Effector memory CD8-positive, alpha-beta T cell (primary cell): ENCODE results near the gene ACOX2.

Experiments used
- ATAC-seq: fragments of 150-1000 bp; cut with Tn5 transposase; replicated peaks from 2 replicates; pipeline ENCODE4 v1.10.0; 2021; ENCODE audit warnings: mild to moderate bottlenecking, moderate library complexity
- DNase-seq, 3 experiments: peaks; one replicate each; pipeline ENCODE4 v3.0.0; 2021
- H3K27ac Mint-ChIP-seq, 2 donors: one replicate each; pipeline ENCODE4 v1.8.0; 2022; ENCODE audit warnings: mild to moderate bottlenecking in 2 of 2, mixed read lengths in 2 of 2, moderate library complexity in 2 of 2
- H3K27me3 Mint-ChIP-seq, 2 donors: one replicate each; pipeline ENCODE4 v1.8.0; 2022; ENCODE audit warnings: mixed read lengths in 2 of 2
- H3K36me3 Mint-ChIP-seq: one replicate; pipeline ENCODE4 v1.8.0; 2022; ENCODE audit warnings: mild to moderate bottlenecking, moderate library complexity, mixed read lengths; ENCODE audit not compliant: insufficient read depth
- H3K4me1 Mint-ChIP-seq, 2 donors: one replicate each; pipeline ENCODE4 v1.8.0; 2022; ENCODE audit warnings: low read depth in 2 of 2, mixed read lengths in 2 of 2
- H3K4me3 Mint-ChIP-seq, 2 donors: one replicate each; pipeline ENCODE4 v1.8.0; 2022; ENCODE audit warnings: mild to moderate bottlenecking in 2 of 2, mixed read lengths in 2 of 2, moderate library complexity in 2 of 2
- H3K9me3 Mint-ChIP-seq, 2 donors: one replicate each; pipeline ENCODE4 v1.8.0; 2022; ENCODE audit warnings: mixed read lengths in 2 of 2

ACOX2 gene

DNA sequence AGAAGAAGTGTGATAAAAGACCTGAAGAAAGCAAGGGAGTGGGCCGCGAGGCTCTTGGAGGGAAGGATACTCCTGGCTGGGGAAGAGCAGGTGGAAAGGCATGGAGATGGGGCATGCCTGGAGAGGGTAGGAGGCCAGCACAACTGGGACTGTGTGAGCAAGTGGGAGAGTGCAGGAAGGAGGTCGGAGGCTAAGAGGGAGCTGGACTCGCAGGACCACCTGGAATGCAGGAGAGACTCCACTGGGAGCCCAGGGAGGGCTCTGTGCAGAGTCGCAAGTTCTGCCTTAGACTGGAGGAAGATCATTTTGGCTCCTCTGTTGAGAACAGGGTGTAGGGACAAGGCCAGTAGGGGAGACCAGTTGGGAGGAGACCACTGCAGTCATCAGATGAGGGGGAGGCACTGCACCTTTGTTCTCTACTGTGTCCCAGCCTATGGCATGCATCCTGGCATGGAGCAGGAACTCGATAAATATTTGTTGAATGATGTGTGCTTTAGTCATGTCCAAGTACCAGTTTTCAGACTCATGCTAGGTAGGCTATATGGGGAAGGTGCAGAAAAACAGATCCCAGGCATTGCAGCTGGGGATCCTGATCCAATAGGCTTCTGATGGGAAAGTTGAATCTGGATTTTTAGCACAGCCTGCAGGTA is 26.5 kb upstream of the ACOX2 start:
- Mint-ChIP-seq H3K36me3 (peaks cover 3% of the 10 kb centered on the region), H3K27me3 (peaks cover 13 to 30% of the 10 kb centered on the region in 2 donors), H3K4me3 (no peak overlapping the region), H3K4me1 (peaks cover 0 to under 1% of the 10 kb centered on the region in 2 donors), H3K27ac (no peak overlapping the region), H3K9me3 (no peaks in the 10 kb centered on the region)
- DNase-seq = no peak
- ATAC-seq = no peak

DNA sequence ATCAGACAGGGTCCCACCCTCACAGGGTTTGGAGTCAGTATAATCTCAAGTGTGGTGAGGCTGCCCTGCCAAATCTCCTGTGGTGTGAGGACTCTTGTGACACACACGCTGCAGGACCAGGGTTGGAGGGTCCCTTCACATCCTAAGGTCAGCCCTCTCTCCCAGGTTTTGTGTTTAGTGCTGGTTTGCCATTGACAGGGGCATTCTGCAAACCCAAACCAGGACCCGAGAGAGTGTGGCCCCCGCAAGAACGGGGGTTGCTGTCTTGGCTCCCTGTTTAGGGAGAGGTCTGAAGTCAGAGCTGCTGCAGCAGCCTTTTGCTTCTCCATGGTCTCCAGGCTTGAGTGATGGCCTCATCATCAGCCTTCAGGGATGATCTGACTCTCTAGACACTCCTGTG is 25.5 kb upstream of the ACOX2 start:
- no peak overlapping the region for H3K4me3 Mint-ChIP-seq
- H3K4me1 Mint-ChIP-seq = no peaks in the 10 kb centered on the region
- ATAC-seq (no peak), DNase-seq (no peak)
- H3K27me3 Mint-ChIP-seq = peaks cover 13 to 30% of the 10 kb centered on the region in 2 donors
- H3K36me3 Mint-ChIP-seq = peaks cover 2% of the 10 kb centered on the region
- no peak overlapping the region for H3K27ac Mint-ChIP-seq
- H3K9me3 Mint-ChIP-seq = no peaks in the 10 kb centered on the region

- Mint-ChIP-seq H3K4me1 (no peaks in the 10 kb centered on the region), H3K9me3 (no peaks in the 10 kb centered on the region), H3K4me3 (no peak overlapping the region), H3K27ac (no peak overlapping the region), H3K36me3 (no peaks in the 10 kb centered on the region), H3K27me3 (peaks cover 17 to 40% of the 10 kb centered on the region in 2 donors)
- ATAC-seq = no peak
- no peak for DNase-seq
Observed at GRCh38 chr3:58560771-58561311, 23.9 kb upstream of the ACOX2 start.

- Mint-ChIP-seq H3K36me3 (no peaks in the 10 kb centered on the region), H3K27me3 (peaks cover 17 to 46% of the 10 kb centered on the region in 2 donors), H3K9me3 (no peaks in the 10 kb centered on the region), H3K27ac (no peak overlapping the region), H3K4me3 (no peak overlapping the region), H3K4me1 (no peaks in the 10 kb centered on the region)
- DNase-seq = no peak
- ATAC-seq = no peak
Observed at GRCh38 chr3:58559586-58559985, 22.6 kb upstream of the ACOX2 start.

DNA sequence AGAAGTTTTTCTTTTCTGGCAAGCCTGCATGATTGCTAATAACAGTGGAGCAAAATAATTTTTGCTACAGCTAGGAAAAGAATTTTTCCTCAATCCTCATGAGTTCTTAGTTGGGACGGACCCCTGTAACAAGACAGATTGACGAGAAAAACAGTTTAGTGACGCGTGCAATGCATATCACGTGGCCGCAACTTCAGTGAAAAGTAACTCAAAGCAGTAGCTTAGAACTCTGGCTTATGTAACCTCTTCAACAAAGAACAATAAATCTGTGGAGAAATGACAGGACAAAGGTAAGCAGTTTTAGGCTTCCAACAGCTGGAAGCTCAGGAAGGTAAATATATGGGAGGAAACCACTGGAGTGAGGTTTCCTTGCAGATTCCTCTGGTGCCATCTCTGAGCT is 20.5 kb upstream of the ACOX2 start:
- ATAC-seq (no peak), DNase-seq (no peak)
- Mint-ChIP-seq H3K27ac (no peak overlapping the region), H3K36me3 (no peaks in the 10 kb centered on the region), H3K9me3 (no peaks in the 10 kb centered on the region), H3K27me3 (peaks cover 19 to 48% of the 10 kb centered on the region in 2 donors), H3K4me3 (no peak overlapping the region), H3K4me1 (no peaks in the 10 kb centered on the region)

DNA sequence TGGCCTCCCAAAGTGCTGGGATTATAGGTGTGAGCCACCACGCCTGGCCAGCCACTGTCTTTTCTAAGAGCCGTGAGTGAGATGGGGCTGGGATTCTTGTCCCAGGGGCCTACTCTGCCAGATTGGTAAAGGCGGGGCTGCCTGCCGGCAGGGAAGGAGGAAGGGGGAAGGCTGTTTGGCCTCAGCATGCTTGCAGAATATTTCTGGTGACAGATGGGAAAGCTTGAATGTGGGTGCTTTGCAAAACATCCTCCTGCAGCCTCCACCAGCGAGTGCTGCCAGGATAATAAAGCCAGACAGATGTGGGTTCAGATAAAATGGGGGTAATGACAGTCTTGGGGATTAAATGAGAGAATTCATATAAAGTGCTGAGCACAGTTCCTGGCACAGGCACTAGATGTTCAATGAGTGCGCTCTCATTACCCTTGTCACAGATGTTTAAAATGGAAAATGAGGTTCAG is 19.8 kb upstream of the ACOX2 start:
- ATAC-seq (no peak), DNase-seq (no peak)
- Mint-ChIP-seq H3K4me1 (no peaks in the 10 kb centered on the region), H3K27me3 (peaks cover 19 to 48% of the 10 kb centered on the region in 2 donors), H3K27ac (no peak overlapping the region), H3K4me3 (no peak overlapping the region), H3K9me3 (no peaks in the 10 kb centered on the region), H3K36me3 (no peaks in the 10 kb centered on the region)

DNA sequence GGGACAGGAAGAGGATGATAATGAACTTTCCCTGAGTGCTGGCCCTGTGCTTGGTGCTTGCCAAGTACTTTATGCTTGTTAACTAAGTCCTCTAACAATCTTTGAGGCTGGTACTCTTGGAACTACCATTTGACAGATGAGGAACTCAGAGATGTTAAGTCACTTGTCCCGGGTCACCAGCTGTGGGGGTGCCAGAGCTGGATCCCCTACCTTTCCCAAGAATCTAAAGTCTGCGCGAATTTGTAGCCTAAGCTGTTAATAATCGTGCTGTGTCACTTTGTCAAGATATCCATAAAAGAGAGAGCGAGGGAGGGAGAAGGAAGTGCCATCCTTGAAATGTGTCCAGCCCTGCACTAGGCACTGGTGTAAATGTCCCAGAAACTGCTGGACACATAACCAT is 19.0 kb upstream of the ACOX2 start:
- H3K27me3 Mint-ChIP-seq = peaks cover 19 to 50% of the 10 kb centered on the region in 2 donors

GRCh38 chr3:58555203-58555602 is 18.2 kb upstream of the ACOX2 start:
- Mint-ChIP-seq H3K36me3 (no peaks in the 10 kb centered on the region), H3K4me3 (no peak overlapping the region), H3K27ac (no peak overlapping the region), H3K9me3 (no peaks in the 10 kb centered on the region), H3K4me1 (no peaks in the 10 kb centered on the region), H3K27me3 (peaks cover 19 to 50% of the 10 kb centered on the region in 2 donors)
- no peak for ATAC-seq
- DNase-seq = no peak

More for the DNA sequence above, 19.0 kb upstream of the ACOX2 start:
- no peaks in the 10 kb centered on the region for H3K4me1 Mint-ChIP-seq
- DNase-seq (no peak), ATAC-seq (no peak)
- no peaks in the 10 kb centered on the region for H3K36me3 Mint-ChIP-seq
- H3K9me3 Mint-ChIP-seq = no peaks in the 10 kb centered on the region
- no peak overlapping the region for H3K4me3 Mint-ChIP-seq
- no peak overlapping the region for H3K27ac Mint-ChIP-seq

DNA sequence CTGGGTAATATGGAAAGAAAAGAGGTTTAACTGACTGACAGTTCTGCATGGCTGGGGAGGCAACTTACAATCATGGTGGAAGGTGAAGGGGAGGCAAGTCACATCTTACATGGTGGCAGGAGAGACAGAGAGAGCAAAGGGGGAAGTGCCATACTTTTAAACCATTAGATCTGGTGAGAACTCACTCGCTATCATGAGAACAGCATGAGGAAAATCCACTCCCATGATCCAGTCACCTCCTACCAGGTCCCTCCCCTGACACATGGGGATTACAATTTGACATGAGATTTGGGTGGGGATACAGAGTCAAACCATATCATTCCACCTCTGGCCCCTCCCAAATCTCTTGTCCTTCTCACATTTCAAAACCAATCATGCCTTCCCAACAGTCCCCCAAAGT is 16.0 kb upstream of the ACOX2 start:
- no peaks in the 10 kb centered on the region for H3K4me1 Mint-ChIP-seq
- H3K27ac Mint-ChIP-seq = no peak overlapping the region
- no peak for DNase-seq
- no peaks in the 10 kb centered on the region for H3K9me3 Mint-ChIP-seq
- peaks cover 19 to 50% of the 10 kb centered on the region in 2 donors for H3K27me3 Mint-ChIP-seq
- H3K4me3 Mint-ChIP-seq = no peak overlapping the region
- ATAC-seq = no peak
- H3K36me3 Mint-ChIP-seq = no peaks in the 10 kb centered on the region

- peaks cover 28 to 46% of the 10 kb centered on the region in 2 donors for H3K27me3 Mint-ChIP-seq
- H3K27ac Mint-ChIP-seq = no peak overlapping the region
- H3K4me1 Mint-ChIP-seq = no peaks in the 10 kb centered on the region
- no peaks in the 10 kb centered on the region for H3K9me3 Mint-ChIP-seq
- H3K36me3 Mint-ChIP-seq = no peaks in the 10 kb centered on the region
- H3K4me3 Mint-ChIP-seq = no peak overlapping the region
- ATAC-seq = no peak
- no peak for DNase-seq
Observed at GRCh38 chr3:58551636-58552180, 14.7 kb upstream of the ACOX2 start.

DNA sequence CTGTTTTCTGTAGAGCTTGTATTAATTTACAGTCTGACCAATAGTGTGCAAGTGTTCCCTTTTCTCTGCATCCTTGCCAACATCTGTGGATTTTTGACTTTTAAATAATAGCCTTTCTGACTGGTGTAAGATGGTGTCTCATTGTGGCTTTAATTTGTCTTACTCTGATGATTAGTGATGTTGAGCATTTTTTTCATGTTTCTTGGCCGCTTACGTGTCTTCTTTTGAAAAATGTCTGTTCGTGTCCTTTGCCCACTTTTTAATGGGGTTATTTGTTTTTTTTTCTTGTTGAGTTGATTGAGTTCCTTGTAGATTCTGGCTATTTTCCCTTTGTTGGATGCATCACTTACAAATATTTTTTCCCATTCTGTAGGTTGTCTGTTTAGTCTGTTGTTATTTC is 7.6 kb upstream of the ACOX2 start:
- DNase-seq = no peak
- no peaks in the 10 kb centered on the region for H3K9me3 Mint-ChIP-seq
- no peak overlapping the region for H3K4me3 Mint-ChIP-seq
- no peak overlapping the region for H3K27ac Mint-ChIP-seq
- H3K27me3 Mint-ChIP-seq = peaks cover 0 to 17% of the 10 kb centered on the region in 2 donors
- H3K4me1 Mint-ChIP-seq = no peaks in the 10 kb centered on the region
- no peak for ATAC-seq
- peaks cover 3% of the 10 kb centered on the region for H3K36me3 Mint-ChIP-seq

- DNase-seq = no peak
- no peaks in the 10 kb centered on the region for H3K27me3 Mint-ChIP-seq
- no peak for ATAC-seq
- no peaks in the 10 kb centered on the region for H3K4me1 Mint-ChIP-seq
- no peaks in the 10 kb centered on the region for H3K36me3 Mint-ChIP-seq
- H3K4me3 Mint-ChIP-seq = no peak overlapping the region
- no peak overlapping the region for H3K27ac Mint-ChIP-seq
- no peaks in the 10 kb centered on the region for H3K9me3 Mint-ChIP-seq
Observed at GRCh38 chr3:58540176-58540858, 3.3 kb upstream of the ACOX2 start.

GRCh38 chr3:58539626-58540025 is 2.6 kb upstream of the ACOX2 start:
- ATAC-seq = no peak
- H3K36me3 Mint-ChIP-seq = no peaks in the 10 kb centered on the region
- no peak overlapping the region for H3K4me3 Mint-ChIP-seq
- H3K27me3 Mint-ChIP-seq = no peaks in the 10 kb centered on the region
- no peak overlapping the region for H3K27ac Mint-ChIP-seq
- no peaks in the 10 kb centered on the region for H3K9me3 Mint-ChIP-seq
- DNase-seq = no peak
- H3K4me1 Mint-ChIP-seq = no peaks in the 10 kb centered on the region
